Measurements from ENCODE around the gene TEX2. TPM values are rescaled to one million over a fixed set of nuclear protein-coding genes. Genes with fewer than 3 reads are reported as not detected.

TEX2 gene
- total and polyA plus RNA-seq, 2 of the 13 experiments (the other 11 are each of a cell fraction or from before 2014, with no cell fraction given), result 21.4 to 37.7 TPM

DNA sequence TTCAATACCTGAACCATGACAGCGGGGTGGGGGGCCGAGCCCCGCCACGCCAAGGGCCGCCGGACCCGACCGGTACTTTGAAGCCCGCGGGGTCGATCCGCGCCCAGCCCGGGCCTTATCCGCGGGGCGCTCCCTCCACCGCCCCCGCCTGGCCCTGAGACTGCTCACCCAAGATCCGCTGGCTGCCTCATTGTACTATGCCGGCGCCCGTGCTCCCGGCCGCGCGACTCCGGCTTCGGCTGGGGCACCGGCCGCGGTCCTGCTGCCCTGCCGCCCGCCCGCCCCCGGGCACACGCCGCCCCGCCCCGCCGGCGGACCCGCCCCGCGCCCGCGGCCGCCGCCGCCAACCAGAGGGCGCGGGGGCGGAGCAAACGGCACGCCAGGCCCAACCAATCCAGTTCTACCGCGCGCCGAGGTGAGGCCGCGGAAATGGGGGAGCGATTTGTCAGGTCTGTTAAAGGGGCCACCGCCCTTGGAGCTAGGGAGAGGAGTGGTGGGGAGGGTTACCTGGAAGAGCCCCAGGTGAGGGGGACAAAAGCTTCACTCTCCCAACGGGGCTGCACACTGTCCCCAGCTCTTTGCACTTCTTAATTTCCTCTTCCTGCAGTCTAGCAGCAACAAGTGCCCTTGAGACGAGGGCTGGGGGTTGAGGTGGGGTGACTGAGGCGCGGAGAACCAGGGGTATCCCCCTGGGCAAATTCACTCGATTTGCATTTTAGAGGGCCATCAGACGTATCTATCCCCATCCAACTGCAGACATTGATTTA, at the start of gene TEX2 (continued):
- TF ChIP-seq, protein P1, sequence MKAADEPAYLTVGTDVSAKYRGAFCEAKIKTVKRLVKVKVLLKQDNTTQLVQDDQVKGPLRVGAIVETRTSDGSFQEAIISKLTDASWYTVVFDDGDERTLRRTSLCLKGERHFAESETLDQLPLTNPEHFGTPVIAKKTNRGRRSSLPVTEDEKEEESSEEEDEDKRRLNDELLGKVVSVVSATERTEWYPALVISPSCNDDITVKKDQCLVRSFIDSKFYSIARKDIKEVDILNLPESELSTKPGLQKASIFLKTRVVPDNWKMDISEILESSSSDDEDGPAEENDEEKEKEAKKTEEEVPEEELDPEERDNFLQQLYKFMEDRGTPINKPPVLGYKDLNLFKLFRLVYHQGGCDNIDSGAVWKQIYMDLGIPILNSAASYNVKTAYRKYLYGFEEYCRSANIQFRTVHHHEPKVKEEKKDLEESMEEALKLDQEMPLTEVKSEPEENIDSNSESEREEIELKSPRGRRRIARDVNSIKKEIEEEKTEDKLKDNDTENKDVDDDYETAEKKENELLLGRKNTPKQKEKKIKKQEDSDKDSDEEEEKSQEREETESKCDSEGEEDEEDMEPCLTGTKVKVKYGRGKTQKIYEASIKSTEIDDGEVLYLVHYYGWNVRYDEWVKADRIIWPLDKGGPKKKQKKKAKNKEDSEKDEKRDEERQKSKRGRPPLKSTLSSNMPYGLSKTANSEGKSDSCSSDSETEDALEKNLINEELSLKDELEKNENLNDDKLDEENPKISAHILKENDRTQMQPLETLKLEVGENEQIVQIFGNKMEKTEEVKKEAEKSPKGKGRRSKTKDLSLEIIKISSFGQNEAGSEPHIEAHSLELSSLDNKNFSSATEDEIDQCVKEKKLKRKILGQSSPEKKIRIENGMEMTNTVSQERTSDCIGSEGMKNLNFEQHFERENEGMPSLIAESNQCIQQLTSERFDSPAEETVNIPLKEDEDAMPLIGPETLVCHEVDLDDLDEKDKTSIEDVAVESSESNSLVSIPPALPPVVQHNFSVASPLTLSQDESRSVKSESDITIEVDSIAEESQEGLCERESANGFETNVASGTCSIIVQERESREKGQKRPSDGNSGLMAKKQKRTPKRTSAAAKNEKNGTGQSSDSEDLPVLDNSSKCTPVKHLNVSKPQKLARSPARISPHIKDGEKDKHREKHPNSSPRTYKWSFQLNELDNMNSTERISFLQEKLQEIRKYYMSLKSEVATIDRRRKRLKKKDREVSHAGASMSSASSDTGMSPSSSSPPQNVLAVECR (CRISPR knock-in tag; IDR thresholded peaks at IDR 0.05; ENCODE audit: borderline replicate concordance), result peak; percentile 30
- peak; percentile 94 for TF ChIP-seq SP4 (CRISPR knock-in tag; IDR thresholded peaks at IDR 0.05)
- no peak for TF ChIP-seq ZNF781 (CRISPR knock-in tag; IDR thresholded peaks at IDR 0.05; ENCODE audit: borderline replicate concordance, not compliant biosample characterization)
- peak; percentile 12; the same call in 1 of the 2 replicates for TF ChIP-seq MXD4 (CRISPR knock-in tag; IDR thresholded peaks at IDR 0.05)
- TF ChIP-seq PHF20 (CRISPR knock-in tag; IDR thresholded peaks at IDR 0.05), result peak; percentile 69
- TF ChIP-seq, protein P2, sequence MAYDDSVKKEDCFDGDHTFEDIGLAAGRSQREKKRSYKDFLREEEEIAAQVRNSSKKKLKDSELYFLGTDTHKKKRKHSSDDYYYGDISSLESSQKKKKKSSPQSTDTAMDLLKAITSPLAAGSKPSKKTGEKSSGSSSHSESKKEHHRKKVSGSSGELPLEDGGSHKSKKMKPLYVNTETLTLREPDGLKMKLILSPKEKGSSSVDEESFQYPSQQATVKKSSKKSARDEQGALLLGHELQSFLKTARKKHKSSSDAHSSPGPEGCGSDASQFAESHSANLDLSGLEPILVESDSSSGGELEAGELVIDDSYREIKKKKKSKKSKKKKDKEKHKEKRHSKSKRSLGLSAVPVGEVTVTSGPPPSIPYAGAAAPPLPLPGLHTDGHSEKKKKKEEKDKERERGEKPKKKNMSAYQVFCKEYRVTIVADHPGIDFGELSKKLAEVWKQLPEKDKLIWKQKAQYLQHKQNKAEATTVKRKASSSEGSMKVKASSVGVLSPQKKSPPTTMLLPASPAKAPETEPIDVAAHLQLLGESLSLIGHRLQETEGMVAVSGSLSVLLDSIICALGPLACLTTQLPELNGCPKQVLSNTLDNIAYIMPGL (CRISPR knock-in tag; IDR thresholded peaks at IDR 0.05; ENCODE audit: borderline replicate concordance in 1 of 2, low read depth in 1 of 2), result peak; percentile 39 to 75; a peak in 2 of 4 replicates
- TF ChIP-seq ELF1 (CRISPR knock-in tag; IDR thresholded peaks at IDR 0.05), result peak; percentile 89
- no peak for TF ChIP-seq FLYWCH1 (CRISPR knock-in tag; IDR thresholded peaks at IDR 0.05)
- TF ChIP-seq ZNF383 (CRISPR knock-in tag; IDR thresholded peaks at IDR 0.05; ENCODE audit: borderline replicate concordance), result 0 out of 2 replicates have a peak, but pooled peaks have one; percentile 47
- no peak for TF ChIP-seq ZBTB42 (CRISPR knock-in tag; IDR thresholded peaks at IDR 0.05)
- TF ChIP-seq ZNF577 (CRISPR knock-in tag; IDR thresholded peaks at IDR 0.05; ENCODE audit: borderline replicate concordance, low read depth), result no peak
- peak; percentile 78; the same call in 1 of the 2 replicates for TF ChIP-seq ZNF160 (CRISPR knock-in tag; IDR thresholded peaks at IDR 0.05)
- TF ChIP-seq GABPB1 (CRISPR knock-in tag; IDR thresholded peaks at IDR 0.05), result peak; percentile 84
- peak; percentile 18; the same call in 1 of the 2 replicates for TF ChIP-seq SIX1 (CRISPR knock-in tag; IDR thresholded peaks at IDR 0.05; ENCODE audit: borderline replicate concordance)
- TF ChIP-seq SETDB1 (CRISPR knock-in tag; IDR thresholded peaks at IDR 0.05; ENCODE audit: borderline replicate concordance), result no peak
- no peak for TF ChIP-seq ZNF10 (CRISPR knock-in tag; IDR thresholded peaks at IDR 0.05; ENCODE audit: borderline replicate concordance, low read depth)
- no peak for TF ChIP-seq ARNT2 (CRISPR knock-in tag; IDR thresholded peaks at IDR 0.05; ENCODE audit: low read depth)
- TF ChIP-seq NFE2L2 (IDR thresholded peaks at IDR 0.05; ENCODE audit: low read length), result no peak
- TF ChIP-seq NFKB2 (CRISPR knock-in tag; IDR thresholded peaks at IDR 0.05; ENCODE audit: borderline replicate concordance), result no peak
- TF ChIP-seq, protein P3, sequence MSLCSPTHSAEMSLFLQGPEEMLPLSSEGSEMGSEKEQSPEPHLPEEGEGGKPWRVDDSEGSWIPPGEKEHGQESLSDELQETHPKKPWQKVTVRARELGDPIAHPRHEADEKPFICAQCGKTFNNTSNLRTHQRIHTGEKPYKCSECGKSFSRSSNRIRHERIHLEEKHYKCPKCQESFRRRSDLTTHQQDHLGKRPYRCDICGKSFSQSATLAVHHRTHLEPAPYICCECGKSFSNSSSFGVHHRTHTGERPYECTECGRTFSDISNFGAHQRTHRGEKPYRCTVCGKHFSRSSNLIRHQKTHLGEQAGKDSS (CRISPR knock-in tag; IDR thresholded peaks at IDR 0.05; ENCODE audit: borderline replicate concordance, low read depth), result peak; percentile 51; the same call in 1 of the 2 replicates
- TF ChIP-seq PRPF4 (IDR thresholded peaks at IDR 0.05; ENCODE audit: low read depth, low read length, poor library complexity, severe bottlenecking), result no peak
- 0 out of 2 replicates have a peak, but pooled peaks have one; percentile 26 for TF ChIP-seq ZBTB21 (CRISPR knock-in tag; IDR thresholded peaks at IDR 0.05)

Measured in HepG2 (cell line).